Measurements from ENCODE around the gene TRMT5. TPM values are rescaled to one million over a fixed set of nuclear protein-coding genes. Genes with fewer than 3 reads are reported as not detected.
A peak's percentile ranks its signal among the peaks of the same experiment; 100 is the strongest.

TRMT5 gene
- total RNA-seq, 1 experiment from 2014 or later: 16.3 TPM

DNA sequence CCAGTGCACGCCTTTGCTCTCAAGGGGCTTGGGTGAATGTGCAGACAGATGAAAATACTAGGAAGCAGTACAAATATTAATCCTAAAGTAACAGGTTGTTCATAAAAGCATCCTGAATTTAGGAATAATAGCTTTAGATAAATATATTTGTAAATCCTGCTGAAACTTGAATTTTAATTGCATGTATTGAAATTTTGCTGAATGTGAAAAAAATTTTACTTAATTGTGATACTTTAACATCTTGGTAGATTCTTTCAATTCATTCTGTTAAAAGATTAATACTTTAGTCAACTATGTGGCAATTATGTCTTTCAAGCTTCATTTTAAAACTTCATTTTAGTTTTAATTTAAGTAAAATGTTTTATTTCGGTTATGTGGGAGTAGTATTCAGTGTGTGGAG is 5.6 kb upstream of the TRMT5 start:
- no peaks in the 10 kb centered on the region for H3K4me1 Mint-ChIP-seq (ENCODE audit: low read depth, unreplicated experiment)
- no peaks in the 10 kb centered on the region for H3K9me3 ChIP-seq
- no peak for DNase-seq
- H3K4me3 Mint-ChIP-seq (ENCODE audit: unreplicated experiment): no peak overlapping the region
- no peaks in the 10 kb centered on the region for H3K27me3 Mint-ChIP-seq (ENCODE audit: insufficient read depth, unreplicated experiment)
- ChIA-PET POLR2A (no interaction called here), CTCF (no interaction called here)
- no peaks in the 10 kb centered on the region for H3K27me3 ChIP-seq (replicated peaks; ENCODE audit: control insufficient read depth, insufficient read depth, low read length)
- no TSS peak for BruUV-seq (replicated peaks)
- no peak for TF ChIP-seq CTCF (IDR thresholded peaks at IDR 0.05; ENCODE audit: insufficient read depth in 1 of 2, low read depth in 1 of 2, low read length in 1 of 2, severe bottlenecking in 1 of 2, unreplicated experiment in 1 of 2)
- no peak overlapping the region for H3K4me3 ChIP-seq (ENCODE audit: low read depth, low read length)
- peaks cover 1% of the 10 kb centered on the region; the same call in 1 of the 2 replicates for H3K36me3 ChIP-seq (ENCODE audit: control insufficient read depth, insufficient read depth, low read length)
- no peak overlapping the region for H3K27ac Mint-ChIP-seq (ENCODE audit: unreplicated experiment)
- intact Hi-C loops (cut with micrococcal nuclease; ENCODE audit: unreplicated experiment): no loop called here
- no peaks in the 10 kb centered on the region for H3K4me1 ChIP-seq
- H3K36me3 Mint-ChIP-seq (ENCODE audit: insufficient read depth, unreplicated experiment): no peaks in the 10 kb centered on the region
- H3K9me3 Mint-ChIP-seq (ENCODE audit: unreplicated experiment): no peaks in the 10 kb centered on the region

- Histone ChIP-seq H3K36me3 (ENCODE audit: control insufficient read depth, insufficient read depth, low read length) (no peaks in the 10 kb centered on the region), H3K4me3 (ENCODE audit: low read depth, low read length) (no peak overlapping the region), H3K4me1 (peaks cover 6% of the 10 kb centered on the region; the same call in 1 of the 2 replicates), H3K27me3 (replicated peaks; ENCODE audit: control insufficient read depth, insufficient read depth, low read length) (no peaks in the 10 kb centered on the region), H3K9me3 (no peaks in the 10 kb centered on the region)
- Mint-ChIP-seq H3K4me3 (ENCODE audit: unreplicated experiment) (no peak overlapping the region), H3K27ac (ENCODE audit: unreplicated experiment) (no peak overlapping the region), H3K9me3 (ENCODE audit: unreplicated experiment) (no peaks in the 10 kb centered on the region), H3K36me3 (ENCODE audit: insufficient read depth, unreplicated experiment) (peaks cover 5% of the 10 kb centered on the region), H3K27me3 (ENCODE audit: insufficient read depth, unreplicated experiment) (no peaks in the 10 kb centered on the region), H3K4me1 (ENCODE audit: low read depth, unreplicated experiment) (no peaks in the 10 kb centered on the region)
- POLR2A ChIA-PET: no interaction called here
- no TSS peak for BruUV-seq (replicated peaks)
- intact Hi-C loops (cut with micrococcal nuclease; ENCODE audit: unreplicated experiment): no loop called here
- no peak for DNase-seq
- CTCF ChIA-PET: no interaction called here
- no peak for TF ChIP-seq CTCF (IDR thresholded peaks at IDR 0.05; ENCODE audit: insufficient read depth in 1 of 2, low read depth in 1 of 2, low read length in 1 of 2, severe bottlenecking in 1 of 2, unreplicated experiment in 1 of 2)
Measured at GRCh38 chr14:60984196-60984595, 3.3 kb upstream of the TRMT5 start.

DNA sequence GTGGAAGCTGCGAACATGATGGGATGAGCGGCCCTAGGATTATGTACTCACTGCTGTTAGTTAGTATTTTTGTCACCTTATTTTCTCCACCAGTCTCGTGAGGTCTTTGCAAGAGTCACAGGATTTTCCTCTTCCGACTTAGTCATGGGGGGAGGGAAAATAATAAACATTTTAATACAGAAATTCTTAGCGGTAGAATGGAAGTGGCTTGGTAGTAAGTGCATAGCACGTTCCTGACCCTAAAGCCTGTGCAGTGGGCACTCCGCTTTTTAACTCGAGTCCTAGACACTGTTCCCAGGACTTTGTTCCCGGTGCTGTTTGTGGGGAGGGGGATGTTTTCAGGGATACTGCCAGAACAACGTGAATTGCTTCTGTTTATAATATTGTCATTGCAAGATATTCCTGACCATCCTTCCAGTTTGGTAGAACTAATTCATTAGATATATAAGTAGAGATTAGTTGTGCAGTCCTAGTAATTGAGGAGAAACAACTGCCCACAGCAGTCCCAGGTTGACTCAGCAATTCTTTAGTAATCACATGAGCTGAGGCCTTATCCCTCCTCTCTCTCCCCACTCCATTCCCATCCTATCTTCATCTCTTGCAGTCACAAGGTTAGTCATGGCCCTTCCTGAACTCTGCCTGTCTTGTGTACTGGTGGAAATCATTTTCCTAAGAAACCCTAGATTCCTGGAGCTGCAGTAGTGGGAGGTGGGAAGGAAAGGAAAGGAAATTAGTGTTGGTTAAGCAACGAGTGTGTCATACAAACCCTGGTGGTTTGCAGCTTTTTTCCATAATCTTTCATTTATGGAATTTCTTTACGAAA is 965 bp upstream of the TRMT5 start:
- ChIA-PET CTCF (interaction anchor here (0.7 kb wide), 1 partner anchor 275 kb away, joined by 3 read pairs; no protein-coding TSS in a partner anchor), POLR2A (interaction anchor here (1.2 kb wide), 1 partner anchor 316 kb away, joined by 4 read pairs; no protein-coding TSS in a partner anchor)
- Histone ChIP-seq H3K36me3 (ENCODE audit: control insufficient read depth, insufficient read depth, low read length) (no peaks in the 10 kb centered on the region), H3K4me1 (peaks cover 6% of the 10 kb centered on the region; the same call in 1 of the 2 replicates), H3K4me3 (ENCODE audit: low read depth, low read length) (peak overlapping the region; percentile 81), H3K27me3 (replicated peaks; ENCODE audit: control insufficient read depth, insufficient read depth, low read length) (no peaks in the 10 kb centered on the region), H3K9me3 (no peaks in the 10 kb centered on the region)
- intact Hi-C loops (cut with micrococcal nuclease; ENCODE audit: unreplicated experiment): loop anchor here (1.0 kb wide), 4 partner anchors 43 to 333 kb away; partner anchors contain the start of genes SIX1 and SIX4
- TSS peak; percentile 36 for BruUV-seq (replicated peaks)
- H3K9me3 Mint-ChIP-seq (ENCODE audit: unreplicated experiment): no peaks in the 10 kb centered on the region
- DNase-seq: peak in 1 of 2 experiments; percentile 8
- H3K4me3 Mint-ChIP-seq (ENCODE audit: unreplicated experiment): no peak overlapping the region
- H3K27ac Mint-ChIP-seq (ENCODE audit: unreplicated experiment): no peak overlapping the region
- H3K4me1 Mint-ChIP-seq (ENCODE audit: low read depth, unreplicated experiment): no peaks in the 10 kb centered on the region
- H3K36me3 Mint-ChIP-seq (ENCODE audit: insufficient read depth, unreplicated experiment): peaks cover 16% of the 10 kb centered on the region
- no peak for TF ChIP-seq CTCF (IDR thresholded peaks at IDR 0.05; ENCODE audit: insufficient read depth in 1 of 2, low read depth in 1 of 2, low read length in 1 of 2, severe bottlenecking in 1 of 2, unreplicated experiment in 1 of 2)
- H3K27me3 Mint-ChIP-seq (ENCODE audit: insufficient read depth, unreplicated experiment): no peaks in the 10 kb centered on the region

Data from Caco-2 (cell line).